Lower leg skin (tissue), 3 donors: Measurements from ENCODE around the gene SOCS2.

Experiments
- POLR2A ChIP-seq, 2 donors: fragments of 450-650 bp; IDR thresholded peaks; one replicate each; pipeline ENCODE4 v1.6.1; 2016 to 2017; ENCODE audit warnings: antibody characterized with exemption in 2 of 2, mild to moderate bottlenecking in 1 of 2, moderate library complexity in 1 of 2
- TF ChIP-seq, protein P1 (sequence below), 3 donors: fragments of 450-650 bp; IDR thresholded peaks; one replicate each; pipeline ENCODE4 v1.5.1; 2016; ENCODE audit warnings: antibody characterized with exemption in 3 of 3, mild to moderate bottlenecking in 3 of 3, moderate library complexity in 2 of 3

GRCh38 chr12:93624595-93625294, 52.3 kb downstream of the SOCS2 start:
- TF ChIP-seq, protein P1, sequence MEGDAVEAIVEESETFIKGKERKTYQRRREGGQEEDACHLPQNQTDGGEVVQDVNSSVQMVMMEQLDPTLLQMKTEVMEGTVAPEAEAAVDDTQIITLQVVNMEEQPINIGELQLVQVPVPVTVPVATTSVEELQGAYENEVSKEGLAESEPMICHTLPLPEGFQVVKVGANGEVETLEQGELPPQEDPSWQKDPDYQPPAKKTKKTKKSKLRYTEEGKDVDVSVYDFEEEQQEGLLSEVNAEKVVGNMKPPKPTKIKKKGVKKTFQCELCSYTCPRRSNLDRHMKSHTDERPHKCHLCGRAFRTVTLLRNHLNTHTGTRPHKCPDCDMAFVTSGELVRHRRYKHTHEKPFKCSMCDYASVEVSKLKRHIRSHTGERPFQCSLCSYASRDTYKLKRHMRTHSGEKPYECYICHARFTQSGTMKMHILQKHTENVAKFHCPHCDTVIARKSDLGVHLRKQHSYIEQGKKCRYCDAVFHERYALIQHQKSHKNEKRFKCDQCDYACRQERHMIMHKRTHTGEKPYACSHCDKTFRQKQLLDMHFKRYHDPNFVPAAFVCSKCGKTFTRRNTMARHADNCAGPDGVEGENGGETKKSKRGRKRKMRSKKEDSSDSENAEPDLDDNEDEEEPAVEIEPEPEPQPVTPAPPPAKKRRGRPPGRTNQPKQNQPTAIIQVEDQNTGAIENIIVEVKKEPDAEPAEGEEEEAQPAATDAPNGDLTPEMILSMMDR (IDR thresholded peaks at IDR 0.05): no peak
- no peak for TF ChIP-seq POLR2A (IDR thresholded peaks at IDR 0.05)
